PC-9 (cell line): Measurements from ENCODE around the gene PPM1E. TPM values are rescaled to one million over a fixed set of nuclear protein-coding genes. Genes with fewer than 3 reads are reported as not detected.

Experiments
- BruUV-seq: library from RNA; stranded (reverse); fragments of 400-500 nt; replicated peaks from 2 replicates; lab custom pipeline; 2021; lab: Mats Ljungman, UMichigan
- CTCF ChIA-PET: fragments of 300-600 bp; sonication (Branson Sonifier 250); formaldehyde crosslinking; loops from one replicate; lab custom pipeline; 2022; ENCODE audit warnings: antibody characterized with exemption; lab: Charles Lee
- POLR2A ChIA-PET: fragments of 300-600 bp; sonication (Branson Sonifier 250); formaldehyde crosslinking; loops from one replicate; lab custom pipeline; 2022; ENCODE audit warnings: antibody characterized with exemption; ENCODE audit not compliant: unreplicated experiment; lab: Charles Lee
- DNase-seq, 2 experiments: peaks; one replicate each; pipeline versions ENCODE4 v3.0.0 to v3.0.0-alpha.2; 2015 to 2022; ENCODE audit warnings: mixed read lengths in 1 of 2
- H2AFZ ChIP-seq: fragments of 200-600 bp; sonication (generic); 2 replicates; pipeline ENCODE4 v1.8.1; 2017; ENCODE audit warnings: antibody characterized with exemption
- H3F3A ChIP-seq: fragments of 200-600 bp; sonication (generic); 2 replicates; pipeline ENCODE4 v1.8.1; 2017; ENCODE audit warnings: antibody characterized with exemption, mild to moderate bottlenecking, low read depth; ENCODE audit not compliant: insufficient read depth
- H3K27ac ChIP-seq: fragments of 200-600 bp; sonication (generic); 2 replicates; pipeline ENCODE4 v1.6.1; 2016; ENCODE audit warnings: mixed run types
- H3K27me3 ChIP-seq: fragments of 200-600 bp; sonication (generic); 2 replicates; pipeline ENCODE4 v1.6.1; 2016; ENCODE audit warnings: low read depth, mixed run types; ENCODE audit not compliant: insufficient read depth
- H3K36me3 ChIP-seq: fragments of 200-600 bp; sonication (generic); 2 replicates; pipeline ENCODE4 v1.6.1; 2016; ENCODE audit warnings: low read depth, mixed run types
- H3K4me1 ChIP-seq: fragments of 200-600 bp; sonication (generic); replicated peaks from 2 replicates; pipeline ENCODE4 v1.6.1; 2016; ENCODE audit warnings: mixed run types; ENCODE audit not compliant: insufficient read depth
- H3K4me2 ChIP-seq: fragments of 200-600 bp; sonication (generic); 2 replicates; pipeline ENCODE4 v1.6.1; 2017; ENCODE audit warnings: mixed run types
- H3K4me3 ChIP-seq: fragments of 200-600 bp; sonication (generic); 2 replicates; pipeline ENCODE4 v1.6.1; 2016; ENCODE audit warnings: mixed run types
- H3K79me2 ChIP-seq: fragments of 200-600 bp; sonication (generic); 2 replicates; pipeline ENCODE4 v1.6.1; 2017; ENCODE audit warnings: low read depth, mixed run types
- H3K9me2 ChIP-seq: fragments of 200-600 bp; sonication (generic); 2 replicates; pipeline ENCODE4 v1.8.1; 2017; ENCODE audit warnings: mild to moderate bottlenecking; ENCODE audit not compliant: insufficient read depth
- H3K9me3 ChIP-seq: fragments of 200-600 bp; sonication (generic); 2 replicates; pipeline ENCODE4 v1.8.1; 2016; ENCODE audit warnings: low read depth; ENCODE audit not compliant: insufficient read depth
- H4K20me1 ChIP-seq: fragments of 200-600 bp; sonication (generic); 2 replicates; pipeline ENCODE4 v1.8.1; 2017; ENCODE audit not compliant: insufficient read depth
- CTCF ChIP-seq: fragments of 200-600 bp; sonication (generic); conservative IDR thresholded peaks from 2 replicates; pipeline ENCODE4 v1.6.1; 2017; ENCODE audit warnings: mixed run types, antibody characterized with exemption, mild to moderate bottlenecking, moderate library complexity
- EZH2 ChIP-seq: fragments of 200-600 bp; sonication (generic); IDR thresholded peaks from 2 replicates; pipeline ENCODE4 v1.8.0; 2017; ENCODE audit warnings: antibody characterized with exemption, low read depth
- intact Hi-C: fragments of 100-400 bp; cut with micrococcal nuclease; formaldehyde crosslinking; loops from one replicate; pipeline ENCODE4 v1.10.0; 2022; ENCODE audit not compliant: unreplicated experiment
- total RNA-seq: library from RNA; stranded (reverse); gene quantifications from 2 replicates; pipeline ENCODE4 v1.2.3, GENCODE V29; 2021

The PPM1E gene
- total RNA-seq, 1 experiment from 2014 or later, result 0.04 TPM

GRCh38 chr17:58785097-58785496 lies 29.4 kb downstream of the PPM1E start:
- Histone ChIP-seq H3K4me1 (peaks cover 18% of the 10 kb centered on the region), H3K4me3 (no peak overlapping the region), H3K36me3 (no peaks in the 10 kb centered on the region), H3K9me2 (no peaks in the 10 kb centered on the region), H3F3A (peaks cover 9% of the 10 kb centered on the region), H3K27ac (no peak overlapping the region), H3K4me2 (no peak overlapping the region), H3K27me3 (no peaks in the 10 kb centered on the region), H3K9me3 (no peaks in the 10 kb centered on the region), H4K20me1 (no peaks in the 10 kb centered on the region), H2AFZ (no peak overlapping the region), H3K79me2 (no peaks in the 10 kb centered on the region)
- TF ChIP-seq EZH2 (no peak), CTCF (no peak)
- POLR2A ChIA-PET, result no interaction called here
- intact Hi-C loops, result no loop called here
- BruUV-seq, result no TSS peak
- no peak for DNase-seq
- CTCF ChIA-PET, result interaction anchor here (0.5 kb wide), 1 partner anchor 65 kb away, joined by 3 read pairs; no protein-coding TSS in a partner anchor

GRCh38 chr17:58786586-58787295 lies 31.1 kb downstream of the PPM1E start:
- H2AFZ ChIP-seq, result no peak overlapping the region
- H3K4me3 ChIP-seq, result peak overlapping the region; percentile 5; the same call in 1 of the 2 replicates
- H3F3A ChIP-seq, result peaks cover 9% of the 10 kb centered on the region
- ChIA-PET CTCF (no interaction called here), POLR2A (no interaction called here)
- intact Hi-C loops, result no loop called here
- TF ChIP-seq EZH2, result no peak
- no peak for TF ChIP-seq CTCF
- DNase-seq, result peak; percentile 29 to 54
- H3K79me2 ChIP-seq, result no peaks in the 10 kb centered on the region
- H3K9me2 ChIP-seq, result no peaks in the 10 kb centered on the region
- peak overlapping the region; percentile 66 for H3K27ac ChIP-seq
- peak overlapping the region; percentile 67 for H3K4me2 ChIP-seq
- peaks cover 18% of the 10 kb centered on the region for H3K4me1 ChIP-seq
- no peaks in the 10 kb centered on the region for H3K27me3 ChIP-seq
- no peaks in the 10 kb centered on the region for H3K36me3 ChIP-seq
- BruUV-seq, result no TSS peak
- H4K20me1 ChIP-seq, result no peaks in the 10 kb centered on the region
- H3K9me3 ChIP-seq, result no peaks in the 10 kb centered on the region

- CTCF ChIA-PET, result no interaction called here
- Histone ChIP-seq H3F3A (peaks cover 6% of the 10 kb centered on the region), H3K36me3 (no peaks in the 10 kb centered on the region), H3K4me3 (no peak overlapping the region), H3K4me1 (peaks cover 18% of the 10 kb centered on the region), H3K27me3 (no peaks in the 10 kb centered on the region), H3K9me2 (no peaks in the 10 kb centered on the region), H3K79me2 (no peaks in the 10 kb centered on the region), H3K4me2 (no peak overlapping the region), H4K20me1 (no peaks in the 10 kb centered on the region), H3K27ac (no peak overlapping the region), H2AFZ (no peak overlapping the region), H3K9me3 (no peaks in the 10 kb centered on the region)
- BruUV-seq, result no TSS peak
- POLR2A ChIA-PET, result no interaction called here
- no peak for TF ChIP-seq CTCF
- TF ChIP-seq EZH2, result no peak
- DNase-seq, result no peak
- intact Hi-C loops, result no loop called here
These were observed 32.5 kb downstream of the PPM1E start for GRCh38 chr17:58788199-58788598.
